ENCODE data around the gene LOXL1. TPM values are rescaled to one million over a fixed set of nuclear protein-coding genes. Genes with fewer than 3 reads are reported as not detected.

Gene LOXL1
- polyA plus RNA-seq, 1 donor (not counting 4 experiments of a cell fraction or from before 2014, with no cell fraction given) = 8.8 TPM

DNA sequence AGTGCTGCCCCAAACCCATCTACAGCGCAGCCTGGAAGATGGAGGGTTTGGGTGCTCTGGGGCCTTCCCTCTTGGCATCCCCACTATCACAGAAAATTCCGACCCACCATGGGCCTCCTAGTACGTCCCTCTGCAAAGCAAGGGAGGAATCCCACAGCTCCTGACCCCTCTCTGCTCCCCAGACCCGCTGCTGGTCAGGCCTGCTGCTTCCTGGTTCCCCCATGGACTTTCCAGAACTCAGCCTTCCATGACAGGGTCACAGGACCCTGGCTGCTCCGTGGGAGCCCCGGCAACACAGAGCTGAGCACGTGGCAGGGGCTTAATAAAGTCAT is 3.1 kb upstream of the LOXL1 start:
- H3K27me3 ChIP-seq (ENCODE audit: control insufficient read depth, extremely low read depth, insufficient read depth, low read length) = no peaks in the 10 kb centered on the region
- FAIRE-seq (no peak), DNase-seq (ENCODE audit: low read depth, low spot score) (no peak)
- H3K4me3 ChIP-seq (ENCODE audit: control insufficient read depth in 2 of 3, extremely low read depth in 1 of 3, insufficient read depth in 2 of 3, low read depth in 1 of 3, low read length in 3 of 3) = no peak overlapping the region
- no peaks in the 10 kb centered on the region for H3K9me3 ChIP-seq (ENCODE audit: control insufficient read depth, low read depth, low read length)
- no peaks in the 10 kb centered on the region for H4K20me1 ChIP-seq (ENCODE audit: control insufficient read depth, extremely low read depth, insufficient read depth, low read length)
- peaks cover 31% of the 10 kb centered on the region for H3K4me1 ChIP-seq (ENCODE audit: control insufficient read depth, extremely low read depth, insufficient read depth, low read length)
- no peak overlapping the region for H2AFZ ChIP-seq (ENCODE audit: control insufficient read depth, low read length)
- dilution Hi-C loops (cut with MboI; ENCODE audit: extremely low pct_ligation_motif_present, low sequenced_read_pairs) = no loop called here
- TF ChIP-seq, protein P1, sequence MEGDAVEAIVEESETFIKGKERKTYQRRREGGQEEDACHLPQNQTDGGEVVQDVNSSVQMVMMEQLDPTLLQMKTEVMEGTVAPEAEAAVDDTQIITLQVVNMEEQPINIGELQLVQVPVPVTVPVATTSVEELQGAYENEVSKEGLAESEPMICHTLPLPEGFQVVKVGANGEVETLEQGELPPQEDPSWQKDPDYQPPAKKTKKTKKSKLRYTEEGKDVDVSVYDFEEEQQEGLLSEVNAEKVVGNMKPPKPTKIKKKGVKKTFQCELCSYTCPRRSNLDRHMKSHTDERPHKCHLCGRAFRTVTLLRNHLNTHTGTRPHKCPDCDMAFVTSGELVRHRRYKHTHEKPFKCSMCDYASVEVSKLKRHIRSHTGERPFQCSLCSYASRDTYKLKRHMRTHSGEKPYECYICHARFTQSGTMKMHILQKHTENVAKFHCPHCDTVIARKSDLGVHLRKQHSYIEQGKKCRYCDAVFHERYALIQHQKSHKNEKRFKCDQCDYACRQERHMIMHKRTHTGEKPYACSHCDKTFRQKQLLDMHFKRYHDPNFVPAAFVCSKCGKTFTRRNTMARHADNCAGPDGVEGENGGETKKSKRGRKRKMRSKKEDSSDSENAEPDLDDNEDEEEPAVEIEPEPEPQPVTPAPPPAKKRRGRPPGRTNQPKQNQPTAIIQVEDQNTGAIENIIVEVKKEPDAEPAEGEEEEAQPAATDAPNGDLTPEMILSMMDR (optimal IDR thresholded peaks at IDR 0.05 in 1 of 3, IDR thresholded peaks at IDR 0.05 in 1 of 3, conservative IDR thresholded peaks at IDR 0.05 in 1 of 3; ENCODE audit: extremely low read depth in 1 of 3, insufficient read depth in 2 of 3, low read length in 3 of 3) = no peak
- no peak for TF ChIP-seq EZH2 (IDR thresholded peaks at IDR 0.05; ENCODE audit: low read length)
- no peaks in the 10 kb centered on the region for H3K36me3 ChIP-seq (ENCODE audit: control insufficient read depth in 2 of 2, extremely low read depth in 1 of 2, insufficient read depth in 2 of 2, low read length in 2 of 2)
- H3K79me2 ChIP-seq (ENCODE audit: control insufficient read depth, insufficient read depth, low read length) = no peaks in the 10 kb centered on the region
- H3K4me2 ChIP-seq (ENCODE audit: control insufficient read depth, extremely low read depth, insufficient read depth, low read depth, low read length) = no peak overlapping the region
- no peaks in the 10 kb centered on the region for H3K9me1 ChIP-seq (ENCODE audit: control insufficient read depth, extremely low read depth, insufficient read depth, low read length)
- no peak overlapping the region for H3K27ac ChIP-seq (ENCODE audit: control insufficient read depth, insufficient read depth, low read length)
- H3K9ac ChIP-seq (ENCODE audit: control insufficient read depth, extremely low read depth, insufficient read depth, low read length) = no peak overlapping the region

DNA sequence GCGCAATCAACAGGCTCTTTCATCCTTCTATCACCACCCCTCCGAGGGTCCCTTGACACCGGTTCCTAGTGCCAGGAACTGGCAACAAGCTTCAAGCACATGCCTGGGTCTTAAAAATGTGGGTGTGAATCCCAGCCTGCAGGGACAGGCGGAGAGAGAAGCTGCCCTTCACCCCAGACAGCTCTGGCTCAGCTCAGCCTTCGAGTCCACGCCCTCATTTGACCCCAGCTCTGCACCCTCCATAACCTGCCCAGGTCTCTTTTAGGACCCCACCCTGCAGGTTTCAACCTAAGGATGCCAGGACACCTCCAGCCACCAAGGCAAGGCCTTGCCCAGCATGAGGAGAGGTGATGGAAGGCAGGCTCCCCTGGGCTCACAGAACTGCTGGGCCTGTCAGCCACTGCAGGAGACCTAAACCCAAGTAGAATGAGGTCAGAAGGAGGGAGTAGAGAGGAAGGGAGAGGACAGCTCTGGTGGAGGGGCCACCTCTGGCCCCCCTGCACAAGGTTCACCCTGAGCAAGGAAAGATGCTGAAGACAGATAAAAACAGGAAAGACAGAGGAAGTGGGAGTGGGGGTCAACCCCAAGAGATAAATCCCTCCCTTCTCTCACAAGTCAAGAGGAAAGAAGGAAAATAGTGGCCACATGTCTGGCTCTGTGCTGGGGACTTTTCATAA is 2.6 kb upstream of the LOXL1 start:
- peak overlapping the region; percentile 31 for H3K4me2 ChIP-seq (ENCODE audit: control insufficient read depth, extremely low read depth, insufficient read depth, low read depth, low read length)
- peak overlapping the region; percentile 30 for H3K27ac ChIP-seq (ENCODE audit: control insufficient read depth, insufficient read depth, low read length)
- no peak overlapping the region for H2AFZ ChIP-seq (ENCODE audit: control insufficient read depth, low read length)
- no peaks in the 10 kb centered on the region for H3K9me1 ChIP-seq (ENCODE audit: control insufficient read depth, extremely low read depth, insufficient read depth, low read length)
- no peaks in the 10 kb centered on the region for H4K20me1 ChIP-seq (ENCODE audit: control insufficient read depth, extremely low read depth, insufficient read depth, low read length)
- no peak for TF ChIP-seq EZH2 (IDR thresholded peaks at IDR 0.05; ENCODE audit: low read length)
- TF ChIP-seq, protein P1 (optimal IDR thresholded peaks at IDR 0.05 in 1 of 3, IDR thresholded peaks at IDR 0.05 in 1 of 3, conservative IDR thresholded peaks at IDR 0.05 in 1 of 3; ENCODE audit: extremely low read depth in 1 of 3, insufficient read depth in 2 of 3, low read length in 3 of 3) = no peak
- no peak overlapping the region for H3K4me3 ChIP-seq (ENCODE audit: control insufficient read depth in 2 of 3, extremely low read depth in 1 of 3, insufficient read depth in 2 of 3, low read depth in 1 of 3, low read length in 3 of 3)
- H3K27me3 ChIP-seq (ENCODE audit: control insufficient read depth, extremely low read depth, insufficient read depth, low read length) = no peaks in the 10 kb centered on the region
- no peaks in the 10 kb centered on the region for H3K36me3 ChIP-seq (ENCODE audit: control insufficient read depth in 2 of 2, extremely low read depth in 1 of 2, insufficient read depth in 2 of 2, low read length in 2 of 2)
- DNase-seq (ENCODE audit: low read depth, low spot score) (no peak), FAIRE-seq (no peak)
- dilution Hi-C loops (cut with MboI; ENCODE audit: extremely low pct_ligation_motif_present, low sequenced_read_pairs) = no loop called here
- H3K9ac ChIP-seq (ENCODE audit: control insufficient read depth, extremely low read depth, insufficient read depth, low read length) = no peak overlapping the region
- no peaks in the 10 kb centered on the region for H3K9me3 ChIP-seq (ENCODE audit: control insufficient read depth, low read depth, low read length)
- H3K79me2 ChIP-seq (ENCODE audit: control insufficient read depth, insufficient read depth, low read length) = no peaks in the 10 kb centered on the region
- peaks cover 33% of the 10 kb centered on the region for H3K4me1 ChIP-seq (ENCODE audit: control insufficient read depth, extremely low read depth, insufficient read depth, low read length)

All from keratinocyte (primary cell).